ENCODE data around the gene SLC35B2. TPM values are rescaled to one million over a fixed set of nuclear protein-coding genes. Genes with fewer than 3 reads are reported as not detected.

Gene SLC35B2
- polyA plus RNA-seq, 1 experiment: 145 TPM

- H3K4me3 ChIP-seq (ENCODE audit: low read depth, low read length): peak overlapping the region; percentile 79
- ChIA-PET CTCF (interaction anchor here (0.6 to 6.6 kb wide), 8 partner anchors 8 to 151 kb away, joined by 3 to 50 read pairs (median 8); partner anchors contain the start of gene SLC35B2), POLR2A (interaction anchor here (0.5 to 1.6 kb wide), 6 partner anchors 8 to 617 kb away, joined by 3 to 18 read pairs (median 6); partner anchors contain the start of gene SLC35B2)
- no peak for DNase-seq (ENCODE audit: low read depth)
- TF ChIP-seq CTCF (IDR thresholded peaks at IDR 0.05; ENCODE audit: insufficient read depth, low read depth, low read length): peak; percentile 45
- peaks cover 14% of the 10 kb centered on the region for H3K36me3 ChIP-seq (ENCODE audit: control insufficient read depth, insufficient read depth, low read length)
- H3K27me3 ChIP-seq (ENCODE audit: control insufficient read depth, insufficient read depth, low read length): no peaks in the 10 kb centered on the region
Observed at GRCh38 chr6:44245912-44246662, 11.2 kb downstream of the SLC35B2 start.

DNA sequence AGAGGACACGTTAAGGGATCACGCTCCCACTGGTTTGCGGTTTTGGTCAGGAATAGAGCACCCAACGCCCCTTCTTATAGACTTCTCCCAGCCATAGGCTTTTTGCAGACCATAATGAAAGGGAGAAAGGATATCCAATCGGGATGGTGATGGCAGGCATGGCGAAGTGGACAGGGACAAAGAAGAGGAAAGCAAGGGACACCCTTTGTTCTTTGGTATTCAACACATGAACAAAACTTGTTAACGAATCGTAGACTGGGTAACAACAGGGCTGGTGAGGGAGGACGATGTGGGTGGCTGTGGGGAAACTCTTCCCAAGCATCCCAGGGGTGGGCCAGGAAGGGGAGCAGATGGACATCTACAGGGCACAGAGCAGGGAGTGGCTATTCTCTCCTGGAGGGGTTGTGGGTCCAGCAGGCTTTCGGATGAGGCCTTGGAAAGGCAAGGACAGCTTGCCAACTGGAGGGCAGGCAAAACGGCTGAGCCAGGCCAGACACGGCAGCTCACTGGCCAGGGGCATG is 11.9 kb downstream of the SLC35B2 start:
- DNase-seq (ENCODE audit: low read depth): no peak
- Histone ChIP-seq H3K27me3 (ENCODE audit: control insufficient read depth, insufficient read depth, low read length) (no peaks in the 10 kb centered on the region), H3K36me3 (ENCODE audit: control insufficient read depth, insufficient read depth, low read length) (peaks cover 8% of the 10 kb centered on the region), H3K4me3 (ENCODE audit: low read depth, low read length) (peak overlapping the region; percentile 79)
- ChIA-PET CTCF (interaction anchor here (0.7 to 6.6 kb wide), 7 partner anchors 8 to 73 kb away, joined by 3 to 50 read pairs (median 14); partner anchors contain the start of gene SLC35B2), POLR2A (interaction anchor here (0.6 to 0.9 kb wide), 2 partner anchors 11 to 112 kb away, joined by 3 to 5 read pairs; no protein-coding TSS in a partner anchor)
- TF ChIP-seq CTCF (IDR thresholded peaks at IDR 0.05; ENCODE audit: insufficient read depth, low read depth, low read length): no peak

DNA sequence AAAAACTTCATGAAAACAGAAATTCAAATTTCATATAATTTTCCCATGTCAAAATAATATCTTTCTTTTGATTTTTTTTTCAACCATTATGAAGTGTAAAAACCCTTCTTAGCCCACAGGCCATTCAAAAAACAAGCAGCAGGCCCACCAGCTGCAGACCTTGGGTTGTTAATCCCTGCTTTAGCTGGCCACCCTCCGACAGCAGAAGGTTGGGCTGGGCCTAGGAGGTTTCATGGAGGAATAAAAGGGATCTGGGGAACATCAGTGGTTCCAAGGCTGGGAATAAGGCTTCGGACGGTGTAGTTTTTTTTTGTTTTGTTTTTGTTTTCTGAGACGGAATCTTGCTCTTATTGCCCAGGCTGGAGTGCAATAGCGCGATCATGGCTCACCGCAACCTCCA is 14.0 kb downstream of the SLC35B2 start:
- TF ChIP-seq CTCF (IDR thresholded peaks at IDR 0.05; ENCODE audit: insufficient read depth, low read depth, low read length): no peak
- H3K4me3 ChIP-seq (ENCODE audit: low read depth, low read length): no peak overlapping the region
- CTCF ChIA-PET: interaction anchor here (1.3 to 6.6 kb wide), 4 partner anchors 9 to 25 kb away, joined by 3 to 50 read pairs (median 6); no protein-coding TSS in a partner anchor
- POLR2A ChIA-PET: no interaction called here
- no peak for DNase-seq (ENCODE audit: low read depth)
- H3K36me3 ChIP-seq (ENCODE audit: control insufficient read depth, insufficient read depth, low read length): no peaks in the 10 kb centered on the region
- H3K27me3 ChIP-seq (ENCODE audit: control insufficient read depth, insufficient read depth, low read length): no peaks in the 10 kb centered on the region

- POLR2A ChIA-PET: no interaction called here
- no peak for DNase-seq (ENCODE audit: low read depth)
- no peak overlapping the region for H3K4me3 ChIP-seq (ENCODE audit: low read depth, low read length)
- H3K27me3 ChIP-seq (ENCODE audit: control insufficient read depth, insufficient read depth, low read length): no peaks in the 10 kb centered on the region
- CTCF ChIA-PET: interaction anchor here (0.7 to 6.8 kb wide), 6 partner anchors 7 to 140 kb away, joined by 3 to 89 read pairs (median 12); partner anchors contain the start of genes HSP90AB1 and SLC29A1
- H3K36me3 ChIP-seq (ENCODE audit: control insufficient read depth, insufficient read depth, low read length): no peaks in the 10 kb centered on the region
- no peak for TF ChIP-seq CTCF (IDR thresholded peaks at IDR 0.05; ENCODE audit: insufficient read depth, low read depth, low read length)
Observed at GRCh38 chr6:44238687-44239350, 18.5 kb downstream of the SLC35B2 start.
